Body of pancreas (tissue), 4 donors: ENCODE data around the gene ATP8B4. TPM values are rescaled to one million over a fixed set of nuclear protein-coding genes. Genes with fewer than 3 reads are reported as not detected.

Source experiments
- ATAC-seq: fragments of 150-250 bp; one replicate; pipeline ENCODE4 v1.9.1; 2016
- DNase-seq, 4 donors: peaks; one replicate each; pipeline ENCODE4 v3.0.0-alpha.2; 2019
- H3K27ac ChIP-seq, 4 donors: fragments of 200-600 bp; sonication (generic); 1 replicate in 3 of 4; 2 replicates in 1 of 4; pipeline versions ENCODE4 v1.5.1 to v1.6.1; 2016 to 2019; ENCODE audit warnings: mild to moderate bottlenecking in 1 of 4, mixed read lengths in 1 of 4, moderate library complexity in 1 of 4
- H3K27me3 ChIP-seq, 2 donors: fragments of 200-600 bp; sonication (generic); one replicate each; pipeline ENCODE4 v1.6.0; 2016; ENCODE audit warnings: mild to moderate bottlenecking in 1 of 2
- H3K36me3 ChIP-seq, 2 donors: fragments of 200-600 bp; sonication (generic); replicated peaks in 1 of 2; 2 replicates each; pipeline ENCODE4 v1.5.1; 2016; ENCODE audit warnings: low read depth in 2 of 2; ENCODE audit not compliant: insufficient read depth in 1 of 2
- H3K4me1 ChIP-seq: fragments of 200-600 bp; sonication (generic); one replicate; pipeline ENCODE4 v1.6.0; 2016
- H3K4me3 ChIP-seq, 2 donors: fragments of 200-600 bp; sonication (generic); 1 replicate in 1 of 2; 2 replicates in 1 of 2; pipeline ENCODE4 v1.5.1; 2016 to 2019
- H3K9me3 ChIP-seq, 3 donors: fragments of 200-600 bp; sonication (generic); 1 replicate in 2 of 3; 2 replicates in 1 of 3; pipeline ENCODE4 v1.5.1; 2016
- CTCF ChIP-seq, 7 experiments: fragments of 450-650 bp in 4 of 7; fragments of 200-600 bp in 3 of 7; sonication (generic) in 3 of 7; IDR thresholded peaks; one replicate each; pipeline ENCODE4 v1.5.1; 2016 to 2019; ENCODE audit warnings: antibody characterized with exemption in 7 of 7
- POLR2A ChIP-seq, 3 donors: fragments of 450-650 bp; IDR thresholded peaks; one replicate each; pipeline ENCODE4 v1.6.1; 2016; ENCODE audit warnings: antibody characterized with exemption in 3 of 3, mild to moderate bottlenecking in 2 of 3
- WGBS, 2 donors: methylation state at CpG; one replicate each; pipeline ENCODE4 v1.1.5; 2017; 5-methylcytosine and 5-hydroxymethylcytosine counted together
- intact Hi-C: fragments of 100-400 bp; cut with DNase I; formaldehyde crosslinking; loops from one replicate; pipeline ENCODE4 v1.15.1; 2023
- total RNA-seq, 2 donors: library from RNA; depleted of rRNA; stranded (reverse); fragments of >200 nt; gene quantifications; one replicate each; pipeline ENCODE4 v1.1.0, GENCODE V29; 2016

Gene ATP8B4
- total RNA-seq, 2 donors from 2014 or later, result 3.1 to 6.6 TPM

GRCh38 chr15:49863431-49864224 is 255.4 kb downstream of the ATP8B4 start:
- H3K27me3 ChIP-seq, result no peaks in the 10 kb centered on the region
- ATAC-seq (no peak), DNase-seq (no peak)
- H3K4me3 ChIP-seq, result no peak overlapping the region
- TF ChIP-seq CTCF (IDR thresholded peaks at IDR 0.05), result no peak
- no peak for TF ChIP-seq POLR2A (IDR thresholded peaks at IDR 0.05)
- 64 to 73% methylated on average over 3 of the region's 3 CpGs for WGBS, 2 donors
- no peaks in the 10 kb centered on the region for H3K9me3 ChIP-seq
- no peaks in the 10 kb centered on the region for H3K4me1 ChIP-seq
- intact Hi-C loops, result no loop called here
- peak overlapping the region in 1 of 4 donors; percentile 5 for H3K27ac ChIP-seq
- no peaks in the 10 kb centered on the region for H3K36me3 ChIP-seq

GRCh38 chr15:49860101-49860500 is 258.9 kb downstream of the ATP8B4 start:
- peak in 1 of 4 donors; percentile 24 for DNase-seq
- intact Hi-C loops, result no loop called here
- H3K27me3 ChIP-seq, result no peaks in the 10 kb centered on the region
- H3K4me1 ChIP-seq, result no peaks in the 10 kb centered on the region
- H3K9me3 ChIP-seq, result no peaks in the 10 kb centered on the region
- no peak overlapping the region for H3K27ac ChIP-seq
- WGBS, 2 donors, result 72% methylated on average over 8 of the region's 8 CpGs
- peak; percentile 28 for ATAC-seq
- no peak for TF ChIP-seq POLR2A (IDR thresholded peaks at IDR 0.05)
- TF ChIP-seq CTCF (IDR thresholded peaks at IDR 0.05), result no peak
- no peak overlapping the region for H3K4me3 ChIP-seq
- H3K36me3 ChIP-seq, result no peaks in the 10 kb centered on the region

GRCh38 chr15:49857496-49858475 is 261.2 kb downstream of the ATP8B4 start:
- ATAC-seq, result no peak
- Histone ChIP-seq H3K36me3 (no peaks in the 10 kb centered on the region), H3K27me3 (no peaks in the 10 kb centered on the region), H3K27ac (no peak overlapping the region), H3K9me3 (no peaks in the 10 kb centered on the region), H3K4me1 (no peaks in the 10 kb centered on the region), H3K4me3 (no peak overlapping the region)
- intact Hi-C loops, result no loop called here
- DNase-seq, result no peak
- TF ChIP-seq CTCF (IDR thresholded peaks at IDR 0.05), result no peak
- TF ChIP-seq POLR2A (IDR thresholded peaks at IDR 0.05), result no peak
- 73 to 81% methylated on average over 4 of the region's 4 CpGs for WGBS, 2 donors

GRCh38 chr15:49855917-49856637 is 263.0 kb downstream of the ATP8B4 start:
- intact Hi-C loops, result no loop called here
- DNase-seq (peak in 1 of 4 donors; percentile 20), ATAC-seq (peak; percentile 63)
- WGBS, 2 donors, result 50 to 53% methylated on average over 4 of the region's 4 CpGs
- no peaks in the 10 kb centered on the region for H3K9me3 ChIP-seq
- H3K4me1 ChIP-seq, result no peaks in the 10 kb centered on the region
- no peak overlapping the region for H3K4me3 ChIP-seq
- no peaks in the 10 kb centered on the region for H3K27me3 ChIP-seq
- TF ChIP-seq CTCF (IDR thresholded peaks at IDR 0.05) (no peak), POLR2A (IDR thresholded peaks at IDR 0.05) (no peak)
- H3K36me3 ChIP-seq, result no peaks in the 10 kb centered on the region
- no peak overlapping the region for H3K27ac ChIP-seq
